ENCODE data around the gene TGFBR2.

The TGFBR2 gene

GRCh38 chr3:30733696-30734095 is 127.3 kb downstream of the TGFBR2 start:
- TF ChIP-seq NFIC (IDR thresholded peaks at IDR 0.05) (no peak), CEBPB (IDR thresholded peaks at IDR 0.05) (no peak), CREB1 (IDR thresholded peaks at IDR 0.05; ENCODE audit: low read depth) (no peak), FOXM1 (IDR thresholded peaks at IDR 0.05; ENCODE audit: borderline replicate concordance, low read depth) (no peak), EP300 (IDR thresholded peaks at IDR 0.05; ENCODE audit: borderline replicate concordance) (no peak), ZBTB7A (IDR thresholded peaks at IDR 0.05; ENCODE audit: low read depth) (no peak), REST (IDR thresholded peaks at IDR 0.05; ENCODE audit: low read depth) (no peak), TEAD4 (IDR thresholded peaks at IDR 0.05) (no peak), TCF12 (IDR thresholded peaks at IDR 0.05; ENCODE audit: low read depth) (no peak), YY1 (IDR thresholded peaks at IDR 0.05; ENCODE audit: low read depth) (no peak), EGR1 (IDR thresholded peaks at IDR 0.05) (no peak), TAF1 (IDR thresholded peaks at IDR 0.05; ENCODE audit: low read depth) (no peak)

- no peak for TF ChIP-seq YY1 (IDR thresholded peaks at IDR 0.05; ENCODE audit: low read depth)
- TF ChIP-seq RAD21 (IDR thresholded peaks at IDR 0.05; ENCODE audit: low read depth) = no peak
- TF ChIP-seq FOXM1 (IDR thresholded peaks at IDR 0.05; ENCODE audit: borderline replicate concordance, low read depth) = no peak
- no peak for TF ChIP-seq EP300 (IDR thresholded peaks at IDR 0.05; ENCODE audit: borderline replicate concordance)
- no peak for TF ChIP-seq NFIC (IDR thresholded peaks at IDR 0.05)
- no peak for TF ChIP-seq MAX (IDR thresholded peaks at IDR 0.05)
- TF ChIP-seq CEBPB (IDR thresholded peaks at IDR 0.05) = no peak
- TF ChIP-seq TCF12 (IDR thresholded peaks at IDR 0.05; ENCODE audit: low read depth) = no peak
- no peak for TF ChIP-seq CREB1 (IDR thresholded peaks at IDR 0.05; ENCODE audit: low read depth)
- TF ChIP-seq TAF1 (IDR thresholded peaks at IDR 0.05; ENCODE audit: low read depth) = no peak
- TF ChIP-seq REST (IDR thresholded peaks at IDR 0.05; ENCODE audit: low read depth) = no peak
- no peak for TF ChIP-seq USF1 (IDR thresholded peaks at IDR 0.05)
- no peak for TF ChIP-seq TEAD4 (IDR thresholded peaks at IDR 0.05)
- TF ChIP-seq EGR1 (IDR thresholded peaks at IDR 0.05) = no peak
- TF ChIP-seq ZBTB7A (IDR thresholded peaks at IDR 0.05; ENCODE audit: low read depth) = no peak
Observed at GRCh38 chr3:30737743-30738499, 131.5 kb downstream of the TGFBR2 start.

- TF ChIP-seq USF1 (IDR thresholded peaks at IDR 0.05) (no peak), EGR1 (IDR thresholded peaks at IDR 0.05) (no peak), CEBPB (IDR thresholded peaks at IDR 0.05) (no peak), ZBTB7A (IDR thresholded peaks at IDR 0.05; ENCODE audit: low read depth) (no peak), RAD21 (IDR thresholded peaks at IDR 0.05; ENCODE audit: low read depth) (no peak), TEAD4 (IDR thresholded peaks at IDR 0.05) (no peak), FOXM1 (IDR thresholded peaks at IDR 0.05; ENCODE audit: borderline replicate concordance, low read depth) (no peak), EP300 (IDR thresholded peaks at IDR 0.05; ENCODE audit: borderline replicate concordance) (no peak), MAX (IDR thresholded peaks at IDR 0.05) (no peak), YY1 (IDR thresholded peaks at IDR 0.05; ENCODE audit: low read depth) (no peak), TCF12 (IDR thresholded peaks at IDR 0.05; ENCODE audit: low read depth) (no peak), REST (IDR thresholded peaks at IDR 0.05; ENCODE audit: low read depth) (no peak), TAF1 (IDR thresholded peaks at IDR 0.05; ENCODE audit: low read depth) (no peak), CREB1 (IDR thresholded peaks at IDR 0.05; ENCODE audit: low read depth) (no peak), NFIC (IDR thresholded peaks at IDR 0.05) (no peak)
Observed at GRCh38 chr3:30738605-30739004, 132.2 kb downstream of the TGFBR2 start.

- TF ChIP-seq NFIC (IDR thresholded peaks at IDR 0.05) (no peak), EGR1 (IDR thresholded peaks at IDR 0.05) (no peak), TEAD4 (IDR thresholded peaks at IDR 0.05) (no peak), CREB1 (IDR thresholded peaks at IDR 0.05; ENCODE audit: low read depth) (no peak), USF1 (IDR thresholded peaks at IDR 0.05) (no peak), FOXM1 (IDR thresholded peaks at IDR 0.05; ENCODE audit: borderline replicate concordance, low read depth) (no peak), ZBTB7A (IDR thresholded peaks at IDR 0.05; ENCODE audit: low read depth) (no peak), EP300 (IDR thresholded peaks at IDR 0.05; ENCODE audit: borderline replicate concordance) (no peak)
Observed at GRCh38 chr3:30741889-30742288, 135.5 kb downstream of the TGFBR2 start.
